GM21360 (cell line): Measurements from ENCODE around the gene SLC6A13.
"Not testable (repeated sequence)": the region's sequence is repeated elsewhere in the genome, so short reads cannot be mapped to it uniquely, and the experiment has no call there.

Experiments
- ATAC-seq: cut with Tn5 transposase; IDR thresholded peaks from one replicate; pipeline ENCODE4 v1.9.1; 2021; ENCODE audit warnings: mild to moderate bottlenecking, moderate library complexity; ENCODE audit not compliant: unreplicated experiment

The SLC6A13 gene

DNA sequence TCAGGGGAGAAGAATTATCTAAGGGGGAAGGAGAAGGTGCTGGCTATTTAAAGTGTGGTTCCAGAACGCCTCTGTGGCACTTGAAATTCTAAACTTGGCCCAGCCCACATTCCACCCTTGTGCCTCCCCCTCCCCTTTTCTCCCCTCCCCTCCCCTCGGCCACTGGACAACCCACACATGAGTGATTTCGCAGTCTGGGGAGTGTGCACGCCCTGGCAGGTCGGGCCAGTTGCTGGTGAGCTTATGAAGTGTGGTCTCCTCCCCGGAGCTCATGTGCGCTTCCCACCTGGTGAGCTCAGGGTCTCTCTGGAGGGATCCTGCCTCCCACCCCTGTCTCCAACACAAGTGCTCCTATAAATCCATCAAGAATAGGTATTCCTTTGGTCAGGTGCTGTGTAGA is at the start of gene SLC6A13:
Gene SLC6A13, minus strand, starts transcription at position 20 of the 400 bp plus-strand sequence. CDS start 2,784 bp downstream, outside the sequence.
- ATAC-seq: no peak

DNA sequence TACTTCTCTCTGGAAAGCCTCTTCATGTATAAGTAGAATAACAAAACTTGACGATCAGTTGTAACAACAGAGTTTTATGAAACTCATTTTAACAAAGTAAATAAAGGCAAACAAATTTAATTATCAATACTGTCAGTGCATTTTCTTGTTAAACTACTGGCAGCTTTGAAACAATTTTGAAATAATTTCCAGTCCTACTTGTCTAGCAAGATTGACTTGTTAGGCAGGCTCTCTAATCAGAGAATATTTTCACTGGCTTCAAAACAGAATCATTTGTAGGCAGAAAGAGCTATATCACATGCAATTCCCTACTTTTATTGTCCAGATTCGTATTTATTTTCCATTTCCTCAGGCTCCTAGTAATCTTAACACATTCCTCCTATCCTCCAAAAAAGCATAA is 45.9 kb upstream of the SLC6A13 start:
- no peak for ATAC-seq

DNA sequence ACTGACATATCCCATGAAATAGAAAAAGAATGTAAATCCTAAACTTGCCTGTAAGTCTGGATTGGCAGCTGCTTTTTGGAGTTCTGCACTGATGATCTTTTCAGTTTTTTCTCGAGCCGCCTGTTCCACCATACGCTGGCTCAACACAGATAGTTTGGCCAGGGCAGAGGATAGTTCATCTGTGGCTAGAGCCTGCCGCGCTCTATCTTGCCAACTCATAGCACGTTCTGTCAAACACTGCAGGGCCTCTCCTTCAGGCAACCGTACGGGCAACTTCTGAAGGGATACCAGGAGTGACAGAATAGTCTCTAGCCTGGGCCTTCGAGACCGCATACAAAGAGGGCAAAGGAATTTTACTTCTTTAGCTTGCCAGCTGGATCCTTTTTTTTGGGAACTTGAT is 44.8 kb upstream of the SLC6A13 start:
- ATAC-seq: no peak

DNA sequence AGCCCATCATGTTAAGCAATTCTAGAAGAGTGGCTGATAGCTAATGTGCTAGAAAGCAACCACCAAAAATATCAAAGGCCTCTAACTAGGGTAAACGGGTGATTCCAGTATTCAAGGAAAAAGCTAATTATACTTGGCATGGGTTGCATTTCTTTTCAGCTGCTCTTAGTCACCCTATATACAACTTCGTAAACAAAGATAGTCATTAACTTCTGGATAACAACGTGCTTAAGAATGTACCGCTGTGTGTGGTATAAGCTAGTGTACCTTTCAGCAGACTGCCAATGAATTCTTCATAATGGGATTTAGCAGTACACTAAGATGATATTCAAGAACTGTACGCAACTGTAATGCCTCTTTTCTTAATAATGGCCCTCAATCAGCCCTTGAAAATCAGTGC is 42.2 kb upstream of the SLC6A13 start:
- ATAC-seq: no peak

DNA sequence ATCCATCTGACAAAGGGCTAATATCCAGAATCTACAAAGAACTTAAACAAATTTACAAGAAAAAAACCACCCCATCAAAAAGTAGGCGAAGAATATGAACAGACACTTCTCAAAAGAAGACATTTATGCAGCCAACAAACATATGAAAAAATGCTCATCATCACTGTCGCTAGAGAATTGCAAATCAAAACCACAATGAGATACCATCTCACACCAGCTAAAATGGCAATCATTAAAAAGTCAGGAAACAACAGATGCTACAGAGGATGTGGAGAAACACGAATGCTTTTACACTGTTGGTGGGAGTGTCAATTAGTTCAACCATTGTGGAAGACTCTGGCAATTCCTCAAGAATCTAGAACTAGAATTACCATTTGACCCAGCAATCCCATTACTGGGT is 40.1 kb upstream of the SLC6A13 start:
- ATAC-seq: not testable (repeated sequence)

- ATAC-seq: not testable (repeated sequence)
These were observed 37.5 kb upstream of the SLC6A13 start for GRCh38 chr12:300166-300565.

DNA sequence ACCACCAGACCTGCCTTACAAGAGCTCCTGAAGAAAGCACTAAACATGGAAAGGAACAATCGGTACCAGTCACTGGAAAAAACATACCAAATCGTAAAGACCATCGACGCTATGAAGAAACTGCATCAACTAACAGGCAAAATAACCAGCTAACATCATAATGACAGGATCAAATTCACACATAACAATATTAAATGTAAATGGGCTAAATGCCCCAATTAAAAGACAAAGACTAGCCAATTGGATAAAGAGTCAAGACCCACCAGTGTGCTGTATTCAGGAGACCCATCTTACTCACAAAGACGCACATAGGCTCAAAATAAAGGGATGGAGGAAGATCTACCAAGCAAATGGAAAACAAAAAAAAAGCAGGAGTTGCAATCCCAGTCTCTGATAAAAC is 36.9 kb upstream of the SLC6A13 start:
- ATAC-seq: not testable (repeated sequence)

GRCh38 chr12:298059-298458 is 35.4 kb upstream of the SLC6A13 start:
- ATAC-seq: not testable (repeated sequence)

DNA sequence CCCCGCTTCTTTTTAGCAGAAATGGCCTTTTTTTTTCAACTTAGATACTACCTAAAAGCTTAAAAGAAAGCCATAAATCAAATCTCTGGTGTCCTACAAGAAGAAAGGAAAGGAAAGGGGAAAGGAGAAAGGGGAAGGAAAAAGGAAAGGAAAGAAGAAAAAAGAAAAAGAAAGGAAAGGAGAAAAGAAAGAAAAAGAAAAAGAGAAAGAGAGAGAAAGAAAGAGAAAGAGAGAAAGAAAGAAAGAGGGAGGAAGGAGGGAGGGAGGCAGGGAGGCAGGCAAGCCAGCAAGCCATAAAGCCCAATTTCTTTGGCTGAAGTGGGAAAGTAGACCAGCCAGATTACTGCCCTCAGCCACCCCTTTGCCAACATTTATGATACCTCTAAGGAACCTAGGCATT is 32.5 kb upstream of the SLC6A13 start:
- no peak for ATAC-seq

- ATAC-seq: no peak
These were observed 30.6 kb upstream of the SLC6A13 start for GRCh38 chr12:293199-293598.

DNA sequence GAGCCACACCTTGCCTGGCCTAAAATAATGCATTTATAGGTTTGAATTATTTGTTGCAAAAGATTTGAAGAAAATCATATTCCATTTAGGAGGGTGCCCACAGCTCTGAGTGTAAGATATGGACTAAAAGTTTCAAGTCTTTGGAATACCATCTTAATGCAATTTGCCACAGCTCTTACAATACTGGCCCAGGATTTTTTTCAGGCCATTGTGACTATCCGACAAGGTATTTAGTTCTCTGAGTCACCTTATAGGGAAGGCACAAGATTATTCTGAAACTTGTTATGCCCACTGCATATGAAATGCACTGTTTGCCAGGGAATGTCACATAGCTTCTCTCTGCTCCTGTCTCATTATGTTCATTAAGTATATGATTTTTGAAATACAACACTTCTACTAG is 29.6 kb upstream of the SLC6A13 start:
- no peak for ATAC-seq

DNA sequence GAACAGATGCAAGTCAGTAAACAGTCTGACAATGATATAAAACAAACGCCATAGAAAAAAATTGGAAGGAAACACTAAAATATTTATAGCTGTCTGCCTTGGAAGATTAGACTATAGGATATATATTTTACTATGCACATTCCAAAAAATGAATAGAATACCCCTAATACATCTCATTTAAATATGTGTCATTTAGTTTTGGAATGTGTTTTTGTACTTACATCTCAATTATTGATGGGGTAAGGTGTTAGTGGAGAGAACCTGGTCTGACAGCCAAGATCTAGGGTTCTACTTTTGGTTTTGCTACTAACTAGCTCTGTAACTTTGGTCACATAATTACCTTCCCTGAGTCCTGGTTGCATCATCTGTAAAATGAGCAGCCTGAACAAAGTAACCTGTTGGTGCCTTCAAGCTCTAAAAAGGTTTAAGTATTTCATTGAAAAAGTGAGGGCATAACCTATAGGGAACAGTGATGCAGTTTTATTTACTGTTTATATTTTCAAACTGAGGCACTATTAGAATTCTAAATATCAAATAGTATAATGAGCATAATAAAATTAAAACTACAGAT is 28.6 kb upstream of the SLC6A13 start:
- no peak for ATAC-seq

GRCh38 chr12:288687-289086 is 26.1 kb upstream of the SLC6A13 start:
- no peak for ATAC-seq

GRCh38 chr12:286531-287300 is 24.1 kb upstream of the SLC6A13 start:
- no peak for ATAC-seq

DNA sequence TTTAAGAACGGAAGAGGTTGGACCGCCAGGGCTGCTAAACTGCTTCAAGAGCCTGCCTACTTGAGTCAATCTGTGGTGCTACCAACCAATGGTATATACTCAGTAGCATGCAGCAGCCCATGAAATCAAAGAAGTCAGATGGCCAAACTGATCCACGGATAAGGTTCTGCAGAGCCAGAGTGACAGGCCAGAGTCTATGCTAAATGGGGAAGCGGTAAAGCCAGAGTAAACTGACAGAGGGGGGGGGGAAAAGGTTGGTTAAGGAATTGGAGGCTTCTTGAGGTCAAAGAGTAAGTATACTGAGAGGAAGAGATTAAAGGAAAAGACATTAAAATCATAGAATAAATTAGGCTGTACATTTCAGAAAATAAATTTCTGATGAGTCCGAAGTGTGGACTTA is 15.4 kb upstream of the SLC6A13 start:
- no peak for ATAC-seq

- no peak for ATAC-seq
These were observed 13.2 kb upstream of the SLC6A13 start for GRCh38 chr12:275812-276211.

DNA sequence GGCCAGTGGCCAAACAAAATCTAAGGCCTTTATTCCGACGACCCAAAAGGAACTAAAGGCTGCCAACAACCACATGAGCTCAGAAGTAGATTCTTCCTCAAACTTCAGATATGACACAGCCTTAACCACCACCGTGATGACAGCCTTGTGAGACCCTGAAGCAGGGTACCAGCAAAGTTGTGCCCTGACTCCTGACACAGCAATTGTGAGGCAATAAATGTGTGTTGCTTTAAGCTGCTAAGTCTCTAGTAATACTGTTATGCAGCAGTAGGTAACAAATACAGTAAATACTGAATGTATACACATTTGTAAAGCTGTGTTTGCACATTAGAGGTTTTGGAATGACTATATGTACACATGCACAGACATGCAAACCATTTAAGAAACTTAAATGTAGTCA is 10.7 kb upstream of the SLC6A13 start:
- no peak for ATAC-seq

- no peak for ATAC-seq
These were observed 10.3 kb upstream of the SLC6A13 start for GRCh38 chr12:272942-273341.

- ATAC-seq: no peak
These were observed 8.5 kb upstream of the SLC6A13 start for GRCh38 chr12:271161-271560.

GRCh38 chr12:269191-269590 is 6.6 kb upstream of the SLC6A13 start:
- ATAC-seq: no peak

DNA sequence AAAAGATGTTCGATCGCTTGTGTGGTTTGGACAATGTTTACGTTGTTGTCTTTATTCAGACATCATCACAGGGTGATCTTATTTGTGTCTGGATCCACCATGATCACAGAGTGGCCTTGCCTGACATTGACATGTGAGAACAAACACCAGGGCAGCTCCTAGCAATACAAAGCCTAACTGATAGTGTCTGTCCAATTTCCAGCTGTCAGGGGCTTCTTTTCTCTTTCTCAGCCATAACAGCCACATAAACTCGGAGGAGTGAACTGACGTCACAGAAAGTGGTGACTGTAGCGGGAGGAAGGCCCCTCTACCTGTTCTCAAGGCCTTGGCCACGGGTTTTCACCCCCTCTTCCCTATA is 5.8 kb upstream of the SLC6A13 start:
- no peak for ATAC-seq

GRCh38 chr12:267581-268482 is 5.2 kb upstream of the SLC6A13 start:
- no peak for ATAC-seq
